GM21717 (cell line): ENCODE measurements around the gene ISYNA1.

Experiments
- ATAC-seq: cut with Tn5 transposase; IDR thresholded peaks from one replicate; pipeline ENCODE4 v1.9.1; 2021; ENCODE audit warnings: mild to moderate bottlenecking, moderate library complexity; ENCODE audit not compliant: unreplicated experiment

Gene ISYNA1

DNA sequence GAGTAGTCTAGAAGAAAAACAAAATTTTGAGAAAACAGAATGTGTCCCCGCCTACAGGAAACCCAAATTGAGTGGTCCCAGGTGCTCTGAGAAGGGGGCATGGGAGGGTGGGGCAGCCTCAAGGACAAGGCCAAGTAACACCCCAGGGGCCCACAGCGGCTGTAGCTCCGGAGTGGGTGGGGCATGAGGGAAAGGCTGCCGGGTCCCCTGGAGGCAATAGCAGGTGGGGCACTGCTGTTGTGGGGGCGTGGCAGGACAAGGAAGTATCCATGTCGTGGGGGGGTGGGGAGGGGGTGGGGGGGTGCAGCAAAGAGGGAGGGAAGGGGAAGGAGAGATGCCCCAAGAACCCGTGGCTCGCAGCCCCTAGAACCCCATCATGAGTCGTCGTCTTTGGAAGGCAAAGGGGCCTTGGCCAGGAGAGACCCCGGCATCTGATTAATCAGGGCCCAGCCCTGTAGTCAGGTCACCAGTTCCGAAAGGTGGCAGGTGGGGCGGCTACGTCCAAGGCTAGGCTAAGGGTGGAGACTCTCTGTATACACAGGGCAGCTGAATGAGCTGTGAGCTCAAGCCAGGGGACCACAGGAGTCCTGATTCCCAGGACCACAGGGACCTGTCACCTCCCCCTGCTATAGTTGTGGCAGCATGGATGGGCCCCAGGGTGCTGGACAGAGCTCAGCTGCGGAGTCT is 7.5 kb upstream of the ISYNA1 start:
- ATAC-seq, result no peak

DNA sequence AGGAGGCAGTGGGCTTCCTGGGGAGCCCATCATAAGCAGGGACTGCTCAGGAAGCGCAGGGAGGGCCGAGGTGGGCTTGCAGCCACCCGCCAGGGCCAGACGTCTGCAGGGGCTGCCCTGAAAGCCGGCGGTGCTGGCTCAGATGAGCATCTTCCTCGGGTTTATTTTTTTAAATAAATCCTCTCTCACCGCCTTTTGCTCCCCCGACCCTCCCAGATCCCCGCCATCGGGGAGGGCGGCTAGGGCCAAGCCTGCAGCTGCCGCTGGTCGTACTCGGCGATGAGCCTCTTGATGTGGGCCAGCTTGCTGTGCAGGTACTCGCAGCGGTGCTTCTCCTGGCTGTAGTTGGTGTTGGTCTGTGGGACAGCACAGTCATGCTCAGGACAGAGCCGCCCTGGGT is 6.6 kb upstream of the ISYNA1 start:
- no peak for ATAC-seq

DNA sequence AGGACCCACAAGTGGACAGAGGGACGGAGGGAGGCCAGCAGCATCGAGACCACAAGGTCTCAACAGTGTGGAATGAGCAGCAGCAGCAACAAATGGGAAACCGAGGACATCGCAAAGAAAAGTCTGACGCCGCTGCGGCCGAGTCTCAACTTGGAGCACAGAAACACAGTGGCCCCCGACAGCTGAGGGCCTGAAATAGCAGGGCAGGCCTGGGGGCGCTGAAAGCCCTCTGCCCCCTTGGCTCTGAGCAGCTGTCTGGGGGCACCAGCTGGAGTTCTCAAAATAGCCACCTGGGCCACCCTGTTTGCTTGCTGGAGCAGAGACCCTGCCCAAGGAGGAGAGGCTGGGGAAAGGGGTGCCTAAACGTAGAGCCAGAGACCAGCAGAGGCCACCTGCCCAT is 5.9 kb upstream of the ISYNA1 start:
- ATAC-seq, result no peak

DNA sequence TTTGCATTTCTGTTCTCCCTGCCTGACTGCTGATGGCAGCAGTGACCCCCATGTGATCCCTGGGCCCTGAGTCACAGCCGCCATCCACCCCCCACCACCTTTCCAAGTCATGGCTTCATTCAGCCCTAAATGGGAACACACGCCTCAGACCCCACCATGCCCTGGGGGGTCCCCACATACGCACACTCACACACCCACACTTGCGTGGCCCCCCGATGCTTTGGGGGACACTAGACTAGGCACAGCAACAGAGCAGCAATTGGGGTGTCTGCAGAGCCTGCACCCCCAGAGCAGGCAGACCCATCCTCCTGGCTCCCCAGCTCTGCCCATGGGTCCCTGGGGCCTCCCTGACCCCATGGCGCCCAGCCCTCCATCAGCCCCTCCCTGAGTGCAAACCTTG is 5.5 kb upstream of the ISYNA1 start:
- ATAC-seq, result no peak

DNA sequence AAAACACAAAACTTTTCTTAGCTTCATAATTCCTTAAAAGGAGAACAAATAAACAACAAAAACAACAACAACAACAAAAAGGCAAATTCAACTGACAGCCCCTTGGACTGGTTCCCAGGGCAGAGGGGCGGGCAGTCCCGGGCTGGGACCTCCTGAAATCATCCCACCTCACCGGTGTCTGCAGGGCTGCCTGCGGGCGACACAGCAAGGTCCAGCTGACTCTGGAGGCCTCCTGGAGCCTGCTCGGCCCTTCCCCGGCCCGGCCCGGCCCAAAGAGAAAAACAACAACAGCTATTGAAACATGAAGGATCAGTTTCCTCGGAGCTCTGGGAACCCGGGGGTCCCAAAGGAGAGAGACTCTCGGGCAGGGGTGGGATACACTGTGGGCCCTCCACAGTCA is 5.0 kb upstream of the ISYNA1 start:
- no peak for ATAC-seq

DNA sequence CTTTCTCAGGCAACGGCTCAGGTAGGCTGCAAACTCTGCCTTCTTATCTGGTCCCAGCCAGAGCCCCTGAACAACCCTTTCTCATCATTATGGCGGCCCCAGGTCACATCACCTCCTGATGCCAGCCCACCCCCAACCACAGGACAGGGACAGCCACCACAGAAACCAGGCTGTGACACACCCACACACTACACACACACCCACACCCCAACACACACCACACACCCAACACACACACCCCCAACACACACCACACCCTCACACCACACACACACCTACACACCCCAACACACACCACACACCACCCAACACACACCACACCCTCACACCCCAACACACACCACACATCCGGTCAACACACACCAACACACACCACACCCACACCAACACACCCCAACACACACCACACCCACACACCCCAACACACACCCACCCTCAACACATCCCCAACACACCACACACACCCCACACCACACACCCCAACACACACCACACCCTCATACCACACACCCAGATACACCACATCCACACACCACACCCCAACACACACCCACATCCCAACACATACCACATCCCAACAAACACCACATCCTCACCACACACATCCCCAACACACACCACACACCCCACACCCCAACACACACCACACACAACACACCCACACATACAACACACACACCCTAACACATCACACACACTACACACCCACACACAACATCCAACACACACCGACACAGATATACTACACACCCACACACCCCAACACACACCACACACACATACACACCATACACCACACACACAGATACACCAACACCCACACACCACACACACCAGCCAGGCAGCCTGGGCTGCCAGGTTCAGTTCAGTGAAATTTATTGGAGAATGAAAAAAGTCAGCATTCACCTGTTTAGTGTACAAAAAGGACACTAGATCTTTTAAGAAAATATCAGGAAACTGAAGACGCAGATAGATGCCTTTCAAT is 4.2 kb upstream of the ISYNA1 start:
- no peak for ATAC-seq

DNA sequence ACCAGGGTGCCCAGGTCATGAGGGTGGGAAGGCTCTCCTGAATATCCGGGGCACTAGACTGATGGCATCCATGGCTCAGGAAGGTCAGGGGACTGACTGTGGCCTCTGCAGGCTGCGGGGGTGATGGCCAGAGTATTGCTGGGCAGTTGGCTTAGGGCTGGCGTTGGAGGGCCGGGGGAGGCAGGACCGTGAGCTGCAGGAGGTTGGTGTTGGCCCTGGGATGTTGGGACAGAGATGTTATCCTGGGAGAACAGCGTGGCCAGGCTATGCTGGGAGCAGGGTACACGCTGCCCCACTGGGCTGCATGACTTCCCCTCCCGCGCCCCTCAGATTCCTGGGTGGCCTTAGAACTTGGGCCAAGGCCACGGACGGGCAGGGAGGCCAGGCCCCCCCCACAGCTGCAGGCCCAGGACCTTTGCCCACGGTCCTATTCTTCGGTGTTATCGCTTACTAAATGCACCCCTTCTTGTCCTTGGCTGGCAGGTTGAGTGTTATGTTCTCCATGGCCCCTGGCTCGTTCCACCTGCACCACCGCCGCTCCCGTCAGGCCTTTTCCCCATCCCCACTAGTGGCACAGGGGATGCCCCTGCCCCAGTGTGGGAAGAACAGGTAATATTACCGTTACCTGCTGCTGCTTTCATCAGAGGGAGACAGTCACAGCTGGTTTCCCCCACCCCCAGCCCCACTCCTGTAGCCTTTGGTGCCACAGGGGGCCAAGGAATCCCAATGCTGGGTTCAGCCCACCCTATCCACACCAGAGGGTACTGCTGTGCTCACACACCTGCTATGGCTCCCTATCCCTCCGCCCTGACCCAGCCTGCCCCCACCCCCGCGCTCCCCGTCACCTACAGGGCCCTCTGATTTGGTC is 3.2 kb upstream of the ISYNA1 start:
- ATAC-seq, result no peak

DNA sequence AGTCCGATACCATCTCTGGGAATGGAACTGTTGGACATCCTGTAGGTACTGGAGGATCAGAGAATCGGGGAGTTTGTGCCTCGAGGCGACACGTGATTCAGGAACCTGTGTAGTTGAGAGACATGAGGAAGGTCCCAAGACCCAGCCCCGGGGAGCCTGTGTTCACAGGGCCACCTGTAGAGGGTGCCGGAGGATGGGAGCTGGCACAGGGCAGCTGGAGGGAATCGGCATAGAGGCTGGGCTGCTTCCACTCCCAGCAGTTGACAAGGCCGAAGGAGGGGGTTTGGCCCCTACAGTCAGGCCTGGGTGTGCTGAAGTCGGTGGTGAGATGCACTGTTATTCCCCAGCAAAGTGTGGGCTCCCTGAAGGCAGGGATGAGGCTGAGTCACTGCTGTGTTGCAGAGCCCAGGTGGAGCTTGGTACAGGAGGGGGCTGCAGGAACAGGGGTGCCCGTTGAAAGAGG is 2.5 kb upstream of the ISYNA1 start:
- no peak for ATAC-seq

DNA sequence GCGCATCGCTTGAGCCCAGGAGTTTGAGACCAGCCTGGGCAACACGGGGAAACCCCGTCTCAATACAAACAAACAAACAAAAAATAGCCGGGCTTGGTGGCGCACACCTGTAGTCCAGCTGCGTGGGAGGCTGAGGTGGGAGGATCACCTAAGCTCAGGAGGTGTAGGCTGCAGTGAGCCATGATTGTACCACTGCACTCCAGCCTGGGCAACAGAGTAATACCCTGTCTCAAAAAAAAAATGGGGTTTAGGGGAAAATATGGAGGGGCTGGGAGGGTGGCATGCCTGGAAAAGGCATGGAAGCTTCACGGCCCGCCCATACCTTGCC is 1.9 kb upstream of the ISYNA1 start:
- no peak for ATAC-seq

DNA sequence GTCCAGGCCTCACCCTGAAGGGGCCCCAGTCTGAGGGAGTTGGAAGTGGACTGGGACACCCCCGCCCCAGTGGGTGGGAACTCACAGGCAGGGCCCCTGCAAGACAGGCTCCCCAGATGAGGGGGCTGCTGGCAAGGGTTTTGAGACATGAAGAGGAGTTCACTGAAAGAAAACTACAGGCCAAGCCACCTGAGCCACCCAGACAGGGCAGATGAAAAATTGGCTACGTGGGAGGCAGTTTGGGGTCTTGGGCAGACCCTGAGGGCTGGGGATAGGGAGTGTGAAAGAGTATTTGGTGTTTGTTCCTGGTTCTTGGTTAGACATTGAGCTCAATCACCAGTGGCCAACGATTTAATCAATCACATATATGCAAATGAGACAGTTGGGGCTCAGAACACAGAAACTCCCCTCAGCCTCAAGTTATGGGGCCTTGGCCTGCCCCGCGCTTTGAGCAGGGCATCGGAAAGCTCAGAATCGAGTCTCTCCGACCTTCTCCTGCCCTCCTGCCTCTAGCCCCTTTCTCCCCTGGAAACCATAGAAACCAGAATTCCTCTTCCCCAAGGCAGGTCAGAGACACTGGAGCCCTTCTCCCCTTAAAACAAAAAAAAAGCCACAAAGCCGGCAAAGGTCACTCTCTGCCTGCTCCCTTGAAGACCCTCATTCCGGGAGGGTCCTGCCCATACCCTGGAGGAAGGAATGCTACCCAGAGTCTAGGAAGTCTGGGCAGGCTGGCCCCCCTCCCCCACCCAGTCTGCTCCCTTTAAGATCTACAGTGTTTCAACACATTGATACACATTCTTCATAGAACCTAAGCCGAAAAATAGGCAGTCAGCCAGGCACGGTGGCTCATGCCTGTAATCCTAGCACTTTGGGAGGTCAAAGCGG is 1.3 kb upstream of the ISYNA1 start:
- no peak for ATAC-seq

DNA sequence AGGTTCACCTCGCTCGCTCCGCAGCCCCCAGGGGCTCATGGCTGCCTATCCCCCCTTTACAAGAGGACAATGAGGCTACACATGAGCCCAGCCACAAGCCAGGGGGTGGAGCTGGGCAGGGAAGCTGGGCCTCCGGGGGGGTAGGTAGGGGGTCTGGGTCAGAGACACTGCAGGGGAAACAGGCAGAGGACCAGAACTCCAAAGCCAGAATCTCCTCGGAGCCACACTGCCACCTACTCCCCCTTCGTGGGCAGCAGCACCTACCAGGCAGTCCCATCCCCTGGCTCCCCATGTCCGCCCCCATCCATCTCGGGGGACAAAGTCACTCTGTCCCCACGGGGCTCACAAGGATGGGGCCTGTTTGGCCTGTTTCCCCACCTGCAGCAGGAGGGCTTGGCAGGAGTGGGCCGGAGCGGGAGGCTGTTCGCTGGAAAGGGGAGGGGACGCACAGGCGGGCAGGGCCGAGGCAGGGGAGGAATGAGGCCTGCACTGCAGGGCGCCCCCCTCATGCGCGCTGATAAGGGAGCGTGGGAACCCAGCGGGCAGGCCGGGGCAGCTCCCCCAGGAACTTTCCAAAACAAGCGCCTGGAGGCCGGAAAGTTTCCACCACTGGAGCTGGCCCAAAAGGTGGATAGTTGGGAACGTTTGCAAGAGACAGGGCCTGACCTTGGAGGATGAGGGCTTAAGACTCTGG is 545 bp upstream of the ISYNA1 start:
- ATAC-seq, result no peak

DNA sequence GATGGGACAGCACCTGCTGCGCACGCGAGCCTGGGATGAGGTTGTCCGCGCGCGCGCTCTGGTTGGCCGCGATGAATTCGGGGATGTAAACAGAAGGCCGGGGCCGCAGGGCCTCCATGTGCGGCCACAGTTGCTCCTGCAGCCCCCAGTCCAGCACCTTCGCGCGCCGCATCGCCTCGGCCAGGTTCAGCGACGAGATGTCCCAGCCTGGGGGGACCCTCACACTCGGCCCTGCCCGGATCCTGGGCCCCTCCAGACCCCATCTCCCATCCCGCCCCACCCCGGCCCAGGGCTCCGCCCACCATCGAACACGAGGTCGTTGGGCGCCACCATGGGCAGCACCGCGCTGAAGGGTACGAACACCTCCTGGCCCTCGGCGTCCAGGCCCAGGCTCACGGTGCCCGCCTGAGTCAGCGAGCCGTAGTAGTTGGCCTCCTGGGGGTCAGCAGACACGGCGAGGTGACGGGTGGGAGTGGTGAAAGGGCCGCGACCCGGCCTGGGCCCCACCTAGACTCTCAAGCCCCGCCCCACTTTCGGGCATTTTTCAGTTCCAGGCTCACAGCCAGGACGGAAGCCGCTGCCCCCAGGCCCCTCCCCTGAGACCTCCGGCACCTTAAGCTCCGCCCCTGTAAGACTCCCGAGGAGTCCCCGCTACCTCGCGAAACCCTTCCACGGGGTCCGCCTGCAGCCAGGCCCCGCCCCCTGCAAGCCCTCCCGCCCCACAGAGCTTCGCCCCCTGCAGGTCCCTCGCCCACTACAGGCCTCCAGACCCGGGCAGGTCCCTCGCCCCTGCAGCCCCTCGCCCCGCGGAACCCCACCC is 1.1 kb downstream of the ISYNA1 start:
- no peak for ATAC-seq

DNA sequence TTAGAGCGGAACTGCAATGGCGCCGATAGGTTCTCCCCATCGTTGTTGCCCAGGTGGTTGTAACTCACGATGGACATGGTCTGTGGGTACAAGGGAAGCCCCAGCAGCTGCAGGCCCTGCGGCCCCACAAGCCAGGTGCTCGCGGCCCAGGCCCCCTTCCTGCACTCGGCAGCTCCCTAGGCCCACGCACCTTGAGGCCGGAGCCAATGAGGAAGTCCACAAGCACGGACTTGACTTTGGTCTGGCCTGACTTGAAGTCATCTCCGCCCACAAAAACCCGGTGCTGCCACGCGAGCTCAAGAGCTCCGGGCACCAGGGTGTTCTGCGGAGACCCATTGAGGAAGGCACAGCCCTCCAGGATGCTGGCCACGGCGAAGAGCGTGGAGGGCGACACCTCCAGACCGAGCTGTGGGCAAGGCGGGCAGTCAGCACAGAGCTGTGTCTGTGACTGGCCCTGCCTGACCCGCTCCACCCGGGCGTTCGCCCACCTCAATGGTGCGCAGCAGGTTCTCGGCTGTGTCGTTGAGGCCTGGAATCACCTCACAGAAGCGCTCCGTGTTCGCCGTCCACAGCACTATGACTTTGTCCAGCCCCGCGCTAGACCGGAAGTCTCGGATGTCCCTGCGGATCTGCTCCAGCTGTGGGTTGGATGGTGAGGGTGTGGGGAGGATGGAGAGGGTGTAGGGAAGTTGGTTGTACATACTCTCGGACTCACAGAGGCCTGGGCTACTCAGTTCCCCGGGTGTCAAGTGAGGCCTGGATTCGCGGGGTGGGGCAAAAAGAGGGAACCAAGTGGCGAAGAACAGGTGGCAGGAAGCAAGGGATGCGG is 1.9 kb downstream of the ISYNA1 start:
- no peak for ATAC-seq

DNA sequence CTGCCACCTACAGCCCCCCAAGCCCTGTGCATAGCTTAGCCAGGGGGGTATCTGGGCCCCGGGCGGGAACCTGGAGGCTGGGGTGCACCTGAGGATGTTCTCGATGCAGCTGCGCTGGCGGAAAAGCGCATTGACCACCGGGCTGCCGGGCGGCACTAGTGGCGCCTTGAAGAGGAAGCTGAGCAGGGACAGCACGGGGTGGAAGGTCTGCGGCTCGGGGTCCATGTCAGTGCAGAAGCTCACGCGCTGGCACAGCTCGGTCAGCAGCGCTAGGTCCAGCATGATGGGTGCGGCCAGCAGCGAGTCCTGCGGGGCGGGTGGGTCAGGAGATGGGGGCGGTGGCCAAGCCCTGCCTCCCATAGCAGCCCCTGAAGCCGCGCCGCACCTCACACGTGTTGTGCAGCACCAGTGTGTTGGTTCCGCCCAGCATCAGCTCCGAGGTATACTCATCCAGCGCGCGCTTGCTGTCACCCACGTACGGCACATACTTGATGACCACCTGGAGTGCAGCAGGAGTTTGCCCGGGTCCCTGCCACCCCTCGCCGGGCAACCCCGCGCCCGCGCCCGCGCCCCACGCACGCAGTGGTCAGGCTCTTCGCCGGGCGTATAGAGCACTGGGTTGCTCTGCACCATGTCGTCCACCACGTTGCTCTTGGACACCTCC is 2.6 kb downstream of the ISYNA1 start:
- no peak for ATAC-seq

DNA sequence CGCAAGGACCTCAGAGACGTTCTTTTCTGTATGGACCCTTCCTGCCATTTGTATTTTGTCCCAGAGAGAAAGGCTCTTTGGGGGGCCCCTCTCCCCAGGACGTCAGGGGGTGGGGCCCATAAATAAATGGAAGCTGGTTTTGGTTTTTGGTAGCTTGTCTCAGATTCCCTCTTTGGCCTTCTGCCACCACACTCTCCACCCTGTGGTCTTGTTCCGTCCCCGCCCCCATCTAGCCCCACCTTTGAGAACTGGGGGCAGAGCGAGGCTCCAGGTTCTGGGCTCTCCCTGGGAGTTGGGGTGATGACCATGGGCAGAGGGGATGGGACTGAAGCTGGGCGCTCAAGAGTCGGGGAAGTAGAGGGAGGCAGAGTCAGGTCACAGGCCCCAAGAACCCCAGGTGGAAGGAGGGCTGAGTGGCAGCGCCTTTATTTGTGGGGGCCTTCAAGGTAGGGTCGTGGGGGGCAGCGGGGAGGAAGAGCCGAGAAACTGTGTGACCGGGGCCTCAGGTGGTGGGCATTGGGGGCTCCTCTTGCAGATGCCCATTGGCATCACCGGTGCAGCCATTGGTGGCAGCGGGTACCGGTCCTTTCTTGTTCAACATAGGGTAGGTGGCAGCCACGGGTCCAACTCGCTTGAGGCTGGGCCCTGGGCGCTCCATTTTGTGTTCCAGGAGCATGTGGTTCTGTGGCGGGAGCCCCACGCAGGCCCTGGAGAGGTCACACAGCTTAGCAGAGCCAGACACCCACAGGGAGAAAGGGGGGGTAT is 3.3 kb downstream of the ISYNA1 start:
- no peak for ATAC-seq

DNA sequence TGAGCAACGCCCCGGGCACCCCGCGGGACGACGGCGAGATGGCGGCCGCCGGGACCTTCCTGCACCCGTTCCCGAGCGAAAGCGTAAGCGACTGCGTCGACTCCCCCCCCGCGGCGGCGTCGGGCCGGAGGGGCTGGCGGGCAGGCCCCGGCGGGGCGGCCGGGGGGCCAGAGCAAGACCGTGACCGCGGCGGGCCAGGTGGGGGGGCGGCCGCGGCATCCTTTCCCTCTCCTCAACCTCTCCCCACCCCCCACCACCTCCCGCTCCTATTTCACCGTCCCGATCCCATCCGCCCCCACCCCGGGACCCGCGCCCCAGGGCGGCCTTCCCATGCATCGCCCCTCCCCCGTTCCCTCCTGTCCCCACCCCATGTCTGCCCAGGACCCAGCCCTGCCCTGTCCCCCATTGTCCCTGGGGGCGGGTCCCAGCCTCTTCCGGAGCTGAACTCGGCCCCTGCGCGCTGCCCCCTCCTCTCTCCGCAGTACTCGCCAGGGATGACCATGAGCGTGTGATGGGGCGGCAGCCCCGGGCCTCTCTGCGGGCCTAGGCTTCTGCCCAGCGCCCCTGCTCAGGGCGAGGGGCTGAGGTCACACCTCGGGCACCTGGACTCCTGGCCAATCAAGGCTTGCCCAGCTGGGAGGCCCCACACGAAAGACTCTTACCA is 4.1 kb downstream of the ISYNA1 start:
- no peak for ATAC-seq
